ENCODE measurements around the gene NAP1L4.

Gene NAP1L4

GRCh38 chr11:2992234-2992996, at the start of gene NAP1L4:
TSS of gene NAP1L4 (minus strand) at chr11:2992329. CDS start at chr11:2979220, 13,109 bp downstream.
- peak; percentile 92 for DNase-seq

- DNase-seq, result no peak
These were observed 48.8 kb upstream of the NAP1L4 start for GRCh38 chr11:3040881-3041280.

- no peak for DNase-seq
These were observed 45.8 kb upstream of the NAP1L4 start for GRCh38 chr11:3037945-3038271.

GRCh38 chr11:3037040-3037944, 45.2 kb upstream of the NAP1L4 start:
- DNase-seq, result peak; percentile 8

- no peak for DNase-seq
These were observed 44.3 kb upstream of the NAP1L4 start for GRCh38 chr11:3036419-3036818.

- DNase-seq, result no peak
These were observed 43.2 kb upstream of the NAP1L4 start for GRCh38 chr11:3035333-3035732.

- DNase-seq, result no peak
These were observed 38.4 kb upstream of the NAP1L4 start for GRCh38 chr11:3030289-3031070.

GRCh38 chr11:3028813-3029212, 36.7 kb upstream of the NAP1L4 start:
- DNase-seq, result no peak

- DNase-seq, result no peak
These were observed 34.7 kb upstream of the NAP1L4 start for GRCh38 chr11:3026803-3027202.

- DNase-seq, result no peak
These were observed 30.9 kb upstream of the NAP1L4 start for GRCh38 chr11:3022982-3023381.

GRCh38 chr11:3022300-3022967, 30.3 kb upstream of the NAP1L4 start:
- DNase-seq, result no peak

- DNase-seq, result no peak
These were observed 29.0 kb upstream of the NAP1L4 start for GRCh38 chr11:3021125-3021524.

GRCh38 chr11:3020011-3020410, 27.9 kb upstream of the NAP1L4 start:
- DNase-seq, result no peak

- DNase-seq, result no peak
These were observed 26.5 kb upstream of the NAP1L4 start for GRCh38 chr11:3018596-3018995.

- DNase-seq, result no peak
These were observed 24.7 kb upstream of the NAP1L4 start for GRCh38 chr11:3016861-3017260.

- DNase-seq, result no peak
These were observed 23.7 kb upstream of the NAP1L4 start for GRCh38 chr11:3015796-3016195.

GRCh38 chr11:3014943-3015342, 22.8 kb upstream of the NAP1L4 start:
- no peak for DNase-seq

GRCh38 chr11:3014057-3014938, 22.2 kb upstream of the NAP1L4 start:
- no peak for DNase-seq

GRCh38 chr11:3011891-3012885, 20.1 kb upstream of the NAP1L4 start:
- no peak for DNase-seq

- no peak for DNase-seq
These were observed 18.6 kb upstream of the NAP1L4 start for GRCh38 chr11:3010521-3011275.

Measured in NCI-H446 treated with DMSO at 0.1 percent for 48 hours (cell line).